Lung (tissue), 12 donors: ENCODE results near the gene TMEM91. TPM values are rescaled to one million over a fixed set of nuclear protein-coding genes. Genes with fewer than 3 reads are reported as not detected.

Experiments used
- ATAC-seq: fragments of 200-7000 bp; cut with Tn5 transposase; one replicate; pipeline ENCODE4 v1.9.1; 2020; ENCODE audit warnings: moderate number of reproducible peaks; ENCODE audit not compliant: insufficient read depth, low FRiP score
- DNase-seq, 3 donors: peaks; one replicate each; pipeline ENCODE4 v3.0.0-alpha.2; 2013 to 2017
- H3K27ac ChIP-seq, 2 donors: one replicate each; pipeline ENCODE4 v1.5.1; 2013; ENCODE audit warnings: mild to moderate bottlenecking in 2 of 2, moderate library complexity in 2 of 2, control low read depth in 1 of 2, inconsistent platforms in 1 of 2, low read depth in 1 of 2, low read length in 1 of 2
- H3K27me3 ChIP-seq, 3 donors: one replicate each; pipeline ENCODE4 v1.5.1; 2013; ENCODE audit warnings: low read length in 2 of 3; ENCODE audit not compliant: control insufficient read depth in 3 of 3, insufficient read depth in 3 of 3
- H3K36me3 ChIP-seq, 4 donors: one replicate each; pipeline ENCODE4 v1.5.1; 2013; ENCODE audit warnings: low read length in 4 of 4, mild to moderate bottlenecking in 1 of 4, moderate library complexity in 1 of 4; ENCODE audit not compliant: control insufficient read depth in 4 of 4, insufficient read depth in 4 of 4
- H3K4me1 ChIP-seq, 5 donors: one replicate each; pipeline ENCODE4 v1.5.1; 2013; ENCODE audit warnings: low read length in 5 of 5, mild to moderate bottlenecking in 2 of 5, moderate library complexity in 1 of 5; ENCODE audit not compliant: control insufficient read depth in 5 of 5, insufficient read depth in 5 of 5
- H3K4me3 ChIP-seq: one replicate; pipeline ENCODE4 v1.5.1; 2013; ENCODE audit warnings: mild to moderate bottlenecking, control low read depth, moderate library complexity
- H3K9ac ChIP-seq, 2 donors: one replicate each; pipeline ENCODE4 v1.5.1; 2013; ENCODE audit warnings: low read length in 2 of 2, control low read depth in 1 of 2; ENCODE audit not compliant: insufficient read depth in 1 of 2
- H3K9me3 ChIP-seq, 4 donors: one replicate each; pipeline ENCODE4 v1.5.1; 2013; ENCODE audit warnings: low read length in 3 of 4, mild to moderate bottlenecking in 1 of 4, moderate library complexity in 1 of 4; ENCODE audit not compliant: control insufficient read depth in 4 of 4, insufficient read depth in 3 of 4
- WGBS, 2 donors: extraction: QIAGEN DNeasy Blood & Tissue Kit; methylation state at CpG; one replicate each; pipeline ENCODE4 v1.1.7; 2013; 5-methylcytosine and 5-hydroxymethylcytosine counted together
- polyA plus RNA-seq, 2 donors: library from polyadenylated mRNA; stranded (reverse); fragments of 200-250 nt; gene quantifications; one replicate each; pipeline ENCODE4 v1.2.1, GENCODE V29; 2013
- total RNA-seq, 2 donors: library from RNA; depleted of rRNA in 1 of 2; stranded (reverse); fragments of >200 nt in 1 of 2; gene quantifications; one replicate each; pipeline ENCODE4 v1.2.1, GENCODE V29; 2014 to 2021
- TF ChIP-seq, protein P1 (sequence below): IDR thresholded peaks from 2 replicates; pipeline ENCODE4 v1.5.1; 2012; ENCODE audit warnings: mild to moderate bottlenecking; ENCODE audit errors: control extremely low read depth, extremely low read depth
- donor health status: control.
- donor health status: control.
- donor health status: Bipolar disorder and iron deficiency.
- donor health status: healthy.
- donor health status: DM: yes; HTN: yes; CAD: no.

Gene TMEM91
- total and polyA plus RNA-seq, 4 donors = 13.6 to 39.8 (median 17.0) TPM

DNA sequence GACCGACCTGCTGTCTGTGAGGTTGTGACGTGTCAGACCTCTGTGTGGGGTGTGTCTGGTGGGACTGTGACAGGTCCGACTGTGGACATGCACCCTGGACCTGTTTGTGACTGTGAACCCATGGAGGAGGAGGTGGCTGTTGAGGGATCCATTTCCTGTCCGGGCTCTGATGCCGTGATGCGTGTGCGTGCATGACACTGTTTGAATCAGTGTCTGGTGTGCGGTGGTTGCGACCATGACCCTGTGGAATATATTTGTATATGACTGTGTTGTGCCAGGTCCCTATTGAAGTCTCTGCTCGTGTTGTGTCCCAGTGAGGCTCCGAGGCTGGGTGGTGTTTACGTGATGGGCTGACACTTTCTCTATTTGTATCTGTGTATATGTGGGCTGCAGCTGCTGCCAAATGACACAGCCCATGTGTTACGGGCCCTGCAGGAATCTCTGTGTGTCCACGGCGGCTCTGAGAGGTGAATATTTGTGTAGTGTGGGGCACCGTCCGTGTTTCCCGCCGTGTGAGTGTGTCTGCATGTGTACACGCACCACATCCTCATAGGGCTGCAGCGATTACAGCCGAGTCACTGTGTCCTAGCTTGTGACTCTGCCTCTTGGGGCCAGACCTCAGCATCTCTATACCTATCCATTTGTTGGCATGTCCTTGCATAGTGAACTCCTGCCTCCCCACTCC is 48.0 kb upstream of the TMEM91 start:
- TF ChIP-seq, protein P1, sequence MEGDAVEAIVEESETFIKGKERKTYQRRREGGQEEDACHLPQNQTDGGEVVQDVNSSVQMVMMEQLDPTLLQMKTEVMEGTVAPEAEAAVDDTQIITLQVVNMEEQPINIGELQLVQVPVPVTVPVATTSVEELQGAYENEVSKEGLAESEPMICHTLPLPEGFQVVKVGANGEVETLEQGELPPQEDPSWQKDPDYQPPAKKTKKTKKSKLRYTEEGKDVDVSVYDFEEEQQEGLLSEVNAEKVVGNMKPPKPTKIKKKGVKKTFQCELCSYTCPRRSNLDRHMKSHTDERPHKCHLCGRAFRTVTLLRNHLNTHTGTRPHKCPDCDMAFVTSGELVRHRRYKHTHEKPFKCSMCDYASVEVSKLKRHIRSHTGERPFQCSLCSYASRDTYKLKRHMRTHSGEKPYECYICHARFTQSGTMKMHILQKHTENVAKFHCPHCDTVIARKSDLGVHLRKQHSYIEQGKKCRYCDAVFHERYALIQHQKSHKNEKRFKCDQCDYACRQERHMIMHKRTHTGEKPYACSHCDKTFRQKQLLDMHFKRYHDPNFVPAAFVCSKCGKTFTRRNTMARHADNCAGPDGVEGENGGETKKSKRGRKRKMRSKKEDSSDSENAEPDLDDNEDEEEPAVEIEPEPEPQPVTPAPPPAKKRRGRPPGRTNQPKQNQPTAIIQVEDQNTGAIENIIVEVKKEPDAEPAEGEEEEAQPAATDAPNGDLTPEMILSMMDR = no peak
- H3K9me3 ChIP-seq = no peaks in the 10 kb centered on the region
- H3K36me3 ChIP-seq = peaks cover 0 to 11% (median 0%) of the 10 kb centered on the region in 4 donors
- peak overlapping the region in 1 of 2 donors; percentile 91 for H3K27ac ChIP-seq
- peaks cover 0 to 40% (median 23%) of the 10 kb centered on the region in 5 donors for H3K4me1 ChIP-seq
- no peak overlapping the region for H3K9ac ChIP-seq
- H3K4me3 ChIP-seq = no peak overlapping the region
- ATAC-seq = no peak
- DNase-seq = peak; percentile 34 to 52 (median 43)
- 16 to 30% methylated on average over 22 of the region's 22 CpGs for WGBS, 2 donors
- no peaks in the 10 kb centered on the region for H3K27me3 ChIP-seq

DNA sequence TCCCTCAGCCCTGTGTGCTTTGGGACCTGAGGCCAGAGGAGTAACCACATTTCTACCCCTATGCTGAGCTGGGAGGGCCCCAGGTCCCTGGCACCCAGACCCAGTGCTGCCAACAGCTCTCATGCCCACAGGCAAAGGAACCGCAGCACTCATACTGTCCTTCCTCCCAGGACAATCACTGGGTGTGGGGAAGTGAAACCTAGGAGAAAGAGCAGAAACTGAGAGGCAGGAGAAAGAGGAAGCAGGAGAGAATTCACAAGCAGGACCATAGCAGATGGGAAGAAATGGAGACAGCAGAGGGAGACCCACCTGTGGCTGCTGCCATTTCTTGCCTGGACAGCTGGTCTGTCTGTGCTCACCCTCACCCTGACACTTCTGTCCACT is 47.5 kb upstream of the TMEM91 start:
- DNase-seq (no peak), ATAC-seq (no peak)
- Histone ChIP-seq H3K9me3 (no peaks in the 10 kb centered on the region), H3K9ac (no peak overlapping the region), H3K27ac (peak overlapping the region in 1 of 2 donors; percentile 91), H3K27me3 (no peaks in the 10 kb centered on the region), H3K4me1 (peaks cover 0 to 40% (median 23%) of the 10 kb centered on the region in 5 donors), H3K4me3 (no peak overlapping the region), H3K36me3 (peaks cover 0 to 11% (median 0%) of the 10 kb centered on the region in 4 donors)
- TF ChIP-seq, protein P1 = no peak
- 0 to 48% methylated on average over 1 of the region's 1 CpG for WGBS, 2 donors

DNA sequence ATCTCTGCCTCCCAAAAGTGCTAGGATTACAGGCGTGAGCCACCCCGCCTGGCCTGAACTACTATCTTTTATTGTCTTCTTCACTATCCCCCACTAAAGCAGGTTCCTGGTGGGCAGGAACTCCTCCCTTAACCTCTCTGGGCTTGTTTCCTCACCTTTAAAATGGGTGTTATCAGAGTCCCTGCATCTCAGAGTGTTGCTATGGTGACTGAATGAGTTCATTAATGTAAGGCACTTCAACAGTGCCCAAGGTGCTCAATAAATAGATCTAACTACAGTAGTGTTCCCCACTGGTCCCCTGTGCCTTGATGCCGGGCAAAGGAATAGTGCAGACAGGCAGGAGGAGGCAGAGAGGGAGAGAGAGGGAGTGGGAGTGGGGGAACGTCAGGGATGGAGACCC is 45.9 kb upstream of the TMEM91 start:
- Histone ChIP-seq H3K36me3 (peaks cover 0 to 11% (median 0%) of the 10 kb centered on the region in 4 donors), H3K4me1 (peaks cover 0 to 30% (median 16%) of the 10 kb centered on the region in 5 donors), H3K9ac (no peak overlapping the region), H3K27ac (no peak overlapping the region), H3K4me3 (no peak overlapping the region), H3K27me3 (no peaks in the 10 kb centered on the region), H3K9me3 (no peaks in the 10 kb centered on the region)
- no peak for DNase-seq
- 83 to 96% methylated on average over 4 of the region's 4 CpGs for WGBS, 2 donors
- TF ChIP-seq, protein P1 = no peak
- no peak for ATAC-seq
